ENCODE measurements around the gene BCLAF3. TPM values are rescaled to one million over a fixed set of nuclear protein-coding genes. Genes with fewer than 3 reads are reported as not detected.
A peak's percentile ranks its signal among the peaks of the same experiment; 100 is the strongest.

BCLAF3 gene
- total and polyA plus RNA-seq, 9 donors, result 4.4 to 11.1 (median 6.7) TPM

GRCh38 chrX:19981947-19982346 lies 8.9 kb downstream of the BCLAF3 start:
- H3K4me3 ChIP-seq (ENCODE audit: low read length), result no peak overlapping the region
- H3K9me3 ChIP-seq (replicated peaks; ENCODE audit: control insufficient read depth, low read depth, low read length), result peaks cover 8% of the 10 kb centered on the region
- 70% methylated on average over 1 of the region's 2 CpGs for WGBS (ENCODE audit: insufficient coverage)
- H3K36me3 ChIP-seq (ENCODE audit: control insufficient read depth, insufficient read depth, low read length), result no peaks in the 10 kb centered on the region
- DNase-seq, result no peak
- no peaks in the 10 kb centered on the region for H3K4me1 ChIP-seq (ENCODE audit: control insufficient read depth, insufficient read depth, low read length)
- no peak overlapping the region for H3K27ac ChIP-seq (ENCODE audit: low read length)
- peaks cover 14% of the 10 kb centered on the region for H3K27me3 ChIP-seq (ENCODE audit: control insufficient read depth, insufficient read depth, low read length)

- DNase-seq, result no peak
- Histone ChIP-seq H3K36me3 (ENCODE audit: control insufficient read depth, insufficient read depth, low read length) (no peaks in the 10 kb centered on the region), H3K4me3 (ENCODE audit: low read length) (no peak overlapping the region), H3K9me3 (replicated peaks; ENCODE audit: control insufficient read depth, low read depth, low read length) (peaks cover 3% of the 10 kb centered on the region), H3K27me3 (ENCODE audit: control insufficient read depth, insufficient read depth, low read length) (peaks cover 10% of the 10 kb centered on the region), H3K4me1 (ENCODE audit: control insufficient read depth, insufficient read depth, low read length) (no peaks in the 10 kb centered on the region), H3K27ac (ENCODE audit: low read length) (no peak overlapping the region)
Measured at GRCh38 chrX:19975845-19976244, 15.0 kb downstream of the BCLAF3 start.

GRCh38 chrX:19972984-19973383 lies 17.9 kb downstream of the BCLAF3 start:
- H3K27ac ChIP-seq (ENCODE audit: low read length), result no peak overlapping the region
- H3K4me3 ChIP-seq (ENCODE audit: low read length), result no peak overlapping the region
- no peaks in the 10 kb centered on the region for H3K4me1 ChIP-seq (ENCODE audit: control insufficient read depth, insufficient read depth, low read length)
- peaks cover 12% of the 10 kb centered on the region for H3K27me3 ChIP-seq (ENCODE audit: control insufficient read depth, insufficient read depth, low read length)
- no peak for DNase-seq
- peaks cover 3% of the 10 kb centered on the region for H3K9me3 ChIP-seq (replicated peaks; ENCODE audit: control insufficient read depth, low read depth, low read length)
- no peaks in the 10 kb centered on the region for H3K36me3 ChIP-seq (ENCODE audit: control insufficient read depth, insufficient read depth, low read length)

GRCh38 chrX:19968276-19968675 lies 22.6 kb downstream of the BCLAF3 start:
- Histone ChIP-seq H3K27me3 (ENCODE audit: control insufficient read depth, insufficient read depth, low read length) (peaks cover 22% of the 10 kb centered on the region), H3K4me1 (ENCODE audit: control insufficient read depth, insufficient read depth, low read length) (no peaks in the 10 kb centered on the region), H3K36me3 (ENCODE audit: control insufficient read depth, insufficient read depth, low read length) (peaks cover 5% of the 10 kb centered on the region), H3K4me3 (ENCODE audit: low read length) (no peak overlapping the region), H3K27ac (ENCODE audit: low read length) (no peak overlapping the region), H3K9me3 (replicated peaks; ENCODE audit: control insufficient read depth, low read depth, low read length) (no peaks in the 10 kb centered on the region)
- WGBS (ENCODE audit: insufficient coverage), result 87% methylated on average over 3 of the region's 6 CpGs
- DNase-seq, result no peak

GRCh38 chrX:19966056-19966455 lies 24.8 kb downstream of the BCLAF3 start:
- DNase-seq, result no peak
- Histone ChIP-seq H3K27ac (ENCODE audit: low read length) (no peak overlapping the region), H3K9me3 (replicated peaks; ENCODE audit: control insufficient read depth, low read depth, low read length) (no peaks in the 10 kb centered on the region), H3K4me3 (ENCODE audit: low read length) (no peak overlapping the region), H3K4me1 (ENCODE audit: control insufficient read depth, insufficient read depth, low read length) (no peaks in the 10 kb centered on the region), H3K36me3 (ENCODE audit: control insufficient read depth, insufficient read depth, low read length) (peaks cover 8% of the 10 kb centered on the region), H3K27me3 (ENCODE audit: control insufficient read depth, insufficient read depth, low read length) (peaks cover 26% of the 10 kb centered on the region)
- no CpG with 5 or more reads among the region's 1 CpG for WGBS (ENCODE audit: insufficient coverage)

- Histone ChIP-seq H3K27me3 (ENCODE audit: control insufficient read depth, insufficient read depth, low read length) (peaks cover 36% of the 10 kb centered on the region), H3K27ac (ENCODE audit: low read length) (no peak overlapping the region), H3K4me3 (ENCODE audit: low read length) (no peak overlapping the region), H3K9me3 (replicated peaks; ENCODE audit: control insufficient read depth, low read depth, low read length) (no peaks in the 10 kb centered on the region), H3K36me3 (ENCODE audit: control insufficient read depth, insufficient read depth, low read length) (peaks cover 8% of the 10 kb centered on the region), H3K4me1 (ENCODE audit: control insufficient read depth, insufficient read depth, low read length) (no peaks in the 10 kb centered on the region)
- 88% methylated on average over 6 of the region's 9 CpGs for WGBS (ENCODE audit: insufficient coverage)
- no peak for DNase-seq
Measured at GRCh38 chrX:19964017-19964710, 26.7 kb downstream of the BCLAF3 start.

GRCh38 chrX:19960913-19961312 lies 29.9 kb downstream of the BCLAF3 start:
- 45% methylated on average over 1 of the region's 1 CpG for WGBS (ENCODE audit: insufficient coverage)

GRCh38 chrX:19958552-19959486 lies 32.0 kb downstream of the BCLAF3 start:
- no peak for DNase-seq
- WGBS (ENCODE audit: insufficient coverage), result 72% methylated on average over 3 of the region's 6 CpGs
- no peak overlapping the region for H3K4me3 ChIP-seq (ENCODE audit: low read length)

More at GRCh38 chrX:19960913-19961312, 29.9 kb downstream of the BCLAF3 start:
- Histone ChIP-seq H3K9me3 (replicated peaks; ENCODE audit: control insufficient read depth, low read depth, low read length) (no peaks in the 10 kb centered on the region), H3K27me3 (ENCODE audit: control insufficient read depth, insufficient read depth, low read length) (peaks cover 27% of the 10 kb centered on the region), H3K36me3 (ENCODE audit: control insufficient read depth, insufficient read depth, low read length) (peaks cover 3% of the 10 kb centered on the region), H3K27ac (ENCODE audit: low read length) (no peak overlapping the region), H3K4me1 (ENCODE audit: control insufficient read depth, insufficient read depth, low read length) (no peaks in the 10 kb centered on the region), H3K4me3 (ENCODE audit: low read length) (no peak overlapping the region)
- DNase-seq, result no peak

GRCh38 chrX:19956923-19957322 lies 33.9 kb downstream of the BCLAF3 start:
- no peaks in the 10 kb centered on the region for H3K9me3 ChIP-seq (replicated peaks; ENCODE audit: control insufficient read depth, low read depth, low read length)
- no peaks in the 10 kb centered on the region for H3K4me1 ChIP-seq (ENCODE audit: control insufficient read depth, insufficient read depth, low read length)
- DNase-seq, result peak; percentile 44
- no peak overlapping the region for H3K4me3 ChIP-seq (ENCODE audit: low read length)
- peak overlapping the region; percentile 42 for H3K27ac ChIP-seq (ENCODE audit: low read length)
- no peaks in the 10 kb centered on the region for H3K36me3 ChIP-seq (ENCODE audit: control insufficient read depth, insufficient read depth, low read length)
- 68% methylated on average over 2 of the region's 6 CpGs for WGBS (ENCODE audit: insufficient coverage)
- peaks cover 14% of the 10 kb centered on the region for H3K27me3 ChIP-seq (ENCODE audit: control insufficient read depth, insufficient read depth, low read length)

More at GRCh38 chrX:19958552-19959486, 32.0 kb downstream of the BCLAF3 start:
- Histone ChIP-seq H3K27ac (ENCODE audit: low read length) (no peak overlapping the region), H3K9me3 (replicated peaks; ENCODE audit: control insufficient read depth, low read depth, low read length) (no peaks in the 10 kb centered on the region), H3K27me3 (ENCODE audit: control insufficient read depth, insufficient read depth, low read length) (peaks cover 22% of the 10 kb centered on the region), H3K4me1 (ENCODE audit: control insufficient read depth, insufficient read depth, low read length) (no peaks in the 10 kb centered on the region), H3K36me3 (ENCODE audit: control insufficient read depth, insufficient read depth, low read length) (peaks cover 3% of the 10 kb centered on the region)

GRCh38 chrX:19956306-19956705 lies 34.6 kb downstream of the BCLAF3 start:
- Histone ChIP-seq H3K9me3 (replicated peaks; ENCODE audit: control insufficient read depth, low read depth, low read length) (no peaks in the 10 kb centered on the region), H3K27me3 (ENCODE audit: control insufficient read depth, insufficient read depth, low read length) (peaks cover 14% of the 10 kb centered on the region), H3K4me1 (ENCODE audit: control insufficient read depth, insufficient read depth, low read length) (no peaks in the 10 kb centered on the region), H3K36me3 (ENCODE audit: control insufficient read depth, insufficient read depth, low read length) (no peaks in the 10 kb centered on the region), H3K27ac (ENCODE audit: low read length) (peak overlapping the region; percentile 24), H3K4me3 (ENCODE audit: low read length) (no peak overlapping the region)
- DNase-seq, result peak; percentile 70

Measured in muscle of leg (tissue), 11 donors.